ENCODE data around the gene LCN10.

- TF ChIP-seq CTCF (IDR thresholded peaks at IDR 0.05; ENCODE audit: insufficient read depth, low read length) (no peak), POLR2AphosphoS5 (IDR thresholded peaks at IDR 0.05; ENCODE audit: low read depth) (no peak), GABPA (IDR thresholded peaks at IDR 0.05; ENCODE audit: low read depth) (no peak)
These were observed 22.3 kb upstream of the LCN10 start for GRCh38 chr9:136765041-136765440.
